Activated CD4-positive, alpha-beta T cell treated with anti-CD3 and anti-CD28 coated beads, Interleukin-2, amount 50 U/mL, for 1 hour (primary cell): ENCODE results near the gene UGT1A1.

Source experiments
- DNase-seq: peaks from one replicate; pipeline ENCODE4 v3.0.0-alpha.2; 2020

Gene UGT1A1

GRCh38 chr2:233799087-233799665, 39.1 kb downstream of the UGT1A1 start:
- DNase-seq: no peak

GRCh38 chr2:233799716-233800115, 39.6 kb downstream of the UGT1A1 start:
- DNase-seq: no peak

- no peak for DNase-seq
Observed at GRCh38 chr2:233800208-233800607, 40.1 kb downstream of the UGT1A1 start.

- no peak for DNase-seq
Observed at GRCh38 chr2:233801357-233802131, 41.5 kb downstream of the UGT1A1 start.

- DNase-seq: no peak
Observed at GRCh38 chr2:233802132-233802815, 42.2 kb downstream of the UGT1A1 start.

- no peak for DNase-seq
Observed at GRCh38 chr2:233803292-233803911, 43.3 kb downstream of the UGT1A1 start.

GRCh38 chr2:233803994-233804393, 43.9 kb downstream of the UGT1A1 start:
- DNase-seq: no peak

GRCh38 chr2:233807215-233807865, 47.3 kb downstream of the UGT1A1 start:
- no peak for DNase-seq

GRCh38 chr2:233807966-233808935, 48.2 kb downstream of the UGT1A1 start:
- no peak for DNase-seq

- DNase-seq: no peak
Observed at GRCh38 chr2:233810385-233810784, 50.3 kb downstream of the UGT1A1 start.

- DNase-seq: no peak
Observed at GRCh38 chr2:233811087-233811486, 51.0 kb downstream of the UGT1A1 start.

- no peak for DNase-seq
Observed at GRCh38 chr2:233811732-233812131, 51.7 kb downstream of the UGT1A1 start.

- DNase-seq: no peak
Observed at GRCh38 chr2:233813236-233814055, 53.4 kb downstream of the UGT1A1 start.

GRCh38 chr2:233814056-233814835, 54.2 kb downstream of the UGT1A1 start:
- no peak for DNase-seq

- DNase-seq: no peak
Observed at GRCh38 chr2:233815861-233816260, 55.8 kb downstream of the UGT1A1 start.

- no peak for DNase-seq
Observed at GRCh38 chr2:233816334-233816733, 56.3 kb downstream of the UGT1A1 start.

GRCh38 chr2:233816771-233817170, 56.7 kb downstream of the UGT1A1 start:
- DNase-seq: no peak

GRCh38 chr2:233817361-233817911, 57.4 kb downstream of the UGT1A1 start:
- DNase-seq: no peak

- no peak for DNase-seq
Observed at GRCh38 chr2:233817995-233818638, 58.0 kb downstream of the UGT1A1 start.
